Measurements from ENCODE around the gene HSPA8.

Gene HSPA8

GRCh38 chr11:123046473-123047259 lies 15.3 kb downstream of the HSPA8 start:
- DNase-seq = no peak

GRCh38 chr11:123045101-123045500 lies 16.8 kb downstream of the HSPA8 start:
- no peak for DNase-seq

- DNase-seq = no peak
These were observed 20.8 kb downstream of the HSPA8 start for GRCh38 chr11:123041185-123041584.

GRCh38 chr11:123040111-123040432 lies 21.9 kb downstream of the HSPA8 start:
- no peak for DNase-seq

- DNase-seq = no peak
These were observed 26.1 kb downstream of the HSPA8 start for GRCh38 chr11:123035831-123036230.

GRCh38 chr11:123034597-123034996 lies 27.3 kb downstream of the HSPA8 start:
- no peak for DNase-seq

GRCh38 chr11:123033895-123034294 lies 28.0 kb downstream of the HSPA8 start:
- DNase-seq = no peak

GRCh38 chr11:123030517-123030916 lies 31.4 kb downstream of the HSPA8 start:
- DNase-seq = no peak

- DNase-seq = no peak
These were observed 41.0 kb downstream of the HSPA8 start for GRCh38 chr11:123020968-123021367.

- no peak for DNase-seq
These were observed 43.2 kb downstream of the HSPA8 start for GRCh38 chr11:123018702-123019101.

GRCh38 chr11:123011510-123011909 lies 50.4 kb downstream of the HSPA8 start:
- DNase-seq = no peak
